Cerebellar nuclear complex (tissue), 1 donor: ENCODE results near the gene RGS3.

ENCODE experiments used
- DNase-seq, 2 experiments: peaks; one replicate each; lab custom pipeline; 2025; lab: John Stamatoyannopoulos, UW

Gene RGS3

GRCh38 chr9:113619491-113620376, 156.2 kb downstream of the RGS3 start:
- no peak for DNase-seq

- DNase-seq = no peak
Measured at GRCh38 chr9:113620377-113621161, 157.0 kb downstream of the RGS3 start.

- no peak for DNase-seq
Measured at GRCh38 chr9:113621309-113621791, 157.8 kb downstream of the RGS3 start.

- DNase-seq = no peak
Measured at GRCh38 chr9:113621980-113622379, 158.5 kb downstream of the RGS3 start.

- no peak for DNase-seq
Measured at GRCh38 chr9:113622600-113623400, 159.3 kb downstream of the RGS3 start.

- DNase-seq = no peak
Measured at GRCh38 chr9:113623851-113624485, 160.4 kb downstream of the RGS3 start.

GRCh38 chr9:113624721-113625120, 161.2 kb downstream of the RGS3 start:
- DNase-seq = no peak

- DNase-seq = no peak
Measured at GRCh38 chr9:113625486-113625885, 162.0 kb downstream of the RGS3 start.

- DNase-seq = no peak
Measured at GRCh38 chr9:113626735-113627495, 163.4 kb downstream of the RGS3 start.

GRCh38 chr9:113628621-113629020, 165.1 kb downstream of the RGS3 start:
- no peak for DNase-seq

- DNase-seq = no peak
Measured at GRCh38 chr9:113630386-113631136, 167.0 kb downstream of the RGS3 start.

GRCh38 chr9:113631137-113631765, 167.7 kb downstream of the RGS3 start:
- no peak for DNase-seq

GRCh38 chr9:113631871-113632665, 168.5 kb downstream of the RGS3 start:
- DNase-seq = no peak

GRCh38 chr9:113632776-113633590, 169.5 kb downstream of the RGS3 start:
- no peak for DNase-seq

- DNase-seq = no peak
Measured at GRCh38 chr9:113633782-113634595, 170.5 kb downstream of the RGS3 start.

- DNase-seq = no peak
Measured at GRCh38 chr9:113634596-113635515, 171.3 kb downstream of the RGS3 start.
